ENCODE measurements around the gene PADI4. TPM values are rescaled to one million over a fixed set of nuclear protein-coding genes. Genes with fewer than 3 reads are reported as not detected.

The PADI4 gene
- total and polyA plus RNA-seq, 2 of the 8 experiments (the other 6 are each of a cell fraction or from before 2014, with no cell fraction given): 0.29 TPM; not detected in 1

DNA sequence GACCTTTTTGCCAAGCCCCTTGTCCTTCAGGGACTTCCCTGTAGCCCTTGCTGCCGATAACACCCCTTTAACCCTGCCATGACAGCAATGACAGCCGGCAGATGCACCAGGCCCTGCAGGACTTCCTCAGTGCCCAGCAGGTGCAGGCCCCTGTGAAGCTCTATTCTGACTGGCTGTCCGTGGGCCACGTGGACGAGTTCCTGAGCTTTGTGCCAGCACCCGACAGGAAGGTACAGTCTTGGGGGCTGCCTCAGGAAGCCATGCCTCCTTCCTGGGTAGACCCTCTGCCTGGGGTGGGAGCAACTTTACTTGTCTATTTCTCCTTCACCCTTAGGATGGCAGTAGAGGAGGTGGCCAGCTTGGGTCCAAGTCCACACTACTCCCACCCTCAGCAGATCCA, 47.9 kb downstream of the PADI4 start (continued):
- TF ChIP-seq BRCA1 (IDR thresholded peaks at IDR 0.05; ENCODE audit: low read depth, low read length) (no peak), SP4 (IDR thresholded peaks at IDR 0.05; ENCODE audit: low read length) (no peak), CEBPB (IDR thresholded peaks at IDR 0.05; ENCODE audit: low read depth, low read length) (no peak), SUZ12 (IDR thresholded peaks at IDR 0.05; ENCODE audit: low read length) (no peak)

Data from H1 (cell line).